K562 (cell line): ENCODE data around the gene PRAC2.

ENCODE experiments used
- DACH1 ChIP-seq: fragments of 450-650 bp; IDR thresholded peaks from 2 replicates; pipeline ENCODE4 v1.6.1; 2018; ENCODE audit not compliant: partially characterized antibody
- DPF2 ChIP-seq: fragments of 450-650 bp; IDR thresholded peaks from 2 replicates; pipeline ENCODE4 v1.6.1; 2016
- ELK1 ChIP-seq: sonication (generic); formaldehyde crosslinking; IDR thresholded peaks from 2 replicates; pipeline ENCODE4 v1.8.1; 2022; ENCODE audit warnings: missing genetic modification reagents
- PML ChIP-seq: IDR thresholded peaks from 2 replicates; pipeline ENCODE4 v1.6.1; 2012; ENCODE audit warnings: low read length, inconsistent platforms
- SMAD3 ChIP-seq: fragments of 450-650 bp; formaldehyde crosslinking; conservative IDR thresholded peaks from 2 replicates; pipeline ENCODE4 v1.4.0; 2020; ENCODE audit warnings: mild to moderate bottlenecking
- USF2 ChIP-seq: sonication (generic); formaldehyde crosslinking; IDR thresholded peaks from 2 replicates; pipeline ENCODE4 v1.5.0; 2020; ENCODE audit warnings: missing genetic modification reagents
- ZBTB5 ChIP-seq: fragments of 450-650 bp; IDR thresholded peaks from 2 replicates; pipeline ENCODE4 v1.6.1; 2017; ENCODE audit warnings: antibody characterized with exemption
- ZC3H11A ChIP-seq: IDR thresholded peaks from 2 replicates; pipeline ENCODE4 v1.6.1; 2012; ENCODE audit warnings: low read depth, low read length, improper control_type of control experiment
- ZFP91 ChIP-seq: sonication (generic); formaldehyde crosslinking; IDR thresholded peaks from 2 replicates; pipeline ENCODE4 v1.8.0; 2022; ENCODE audit warnings: mild to moderate bottlenecking, missing genetic modification reagents
- ZKSCAN3 ChIP-seq: fragments of 250-450 bp; sonication (Bioruptor Pico); IDR thresholded peaks from 2 replicates; pipeline ENCODE4 v1.4.0; 2020
- TF ChIP-seq, protein P1 (sequence below), 3 experiments: IDR thresholded peaks in 2 of 3; conservative IDR thresholded peaks in 1 of 3; 2 replicates each; pipeline ENCODE4 v1.5.1; 2011 to 2012; ENCODE audit warnings: low read length in 3 of 3, mild to moderate bottlenecking in 3 of 3, control low read depth in 2 of 3, improper control_type of control experiment in 1 of 3, inconsistent platforms in 1 of 3, low read depth in 1 of 3, mixed read lengths in 1 of 3, moderate library complexity in 1 of 3; ENCODE audit not compliant: insufficient read depth in 2 of 3
- TF ChIP-seq, protein P2 (sequence below): fragments of 450-650 bp; formaldehyde crosslinking; IDR thresholded peaks from 2 replicates; pipeline ENCODE4 v1.4.0; 2022; ENCODE audit warnings: mild to moderate bottlenecking, moderate library complexity

- TF ChIP-seq ZC3H11A (no peak), ZBTB5 (no peak), SMAD3 (CRISPR knock-in tag) (no peak), ZFP91 (no peak), DPF2 (no peak), ELK1 (CRISPR knock-in tag) (no peak), USF2 (no peak), ZKSCAN3 (CRISPR knock-in tag) (no peak), PML (no peak), DACH1 (no peak)
- TF ChIP-seq, protein P1, sequence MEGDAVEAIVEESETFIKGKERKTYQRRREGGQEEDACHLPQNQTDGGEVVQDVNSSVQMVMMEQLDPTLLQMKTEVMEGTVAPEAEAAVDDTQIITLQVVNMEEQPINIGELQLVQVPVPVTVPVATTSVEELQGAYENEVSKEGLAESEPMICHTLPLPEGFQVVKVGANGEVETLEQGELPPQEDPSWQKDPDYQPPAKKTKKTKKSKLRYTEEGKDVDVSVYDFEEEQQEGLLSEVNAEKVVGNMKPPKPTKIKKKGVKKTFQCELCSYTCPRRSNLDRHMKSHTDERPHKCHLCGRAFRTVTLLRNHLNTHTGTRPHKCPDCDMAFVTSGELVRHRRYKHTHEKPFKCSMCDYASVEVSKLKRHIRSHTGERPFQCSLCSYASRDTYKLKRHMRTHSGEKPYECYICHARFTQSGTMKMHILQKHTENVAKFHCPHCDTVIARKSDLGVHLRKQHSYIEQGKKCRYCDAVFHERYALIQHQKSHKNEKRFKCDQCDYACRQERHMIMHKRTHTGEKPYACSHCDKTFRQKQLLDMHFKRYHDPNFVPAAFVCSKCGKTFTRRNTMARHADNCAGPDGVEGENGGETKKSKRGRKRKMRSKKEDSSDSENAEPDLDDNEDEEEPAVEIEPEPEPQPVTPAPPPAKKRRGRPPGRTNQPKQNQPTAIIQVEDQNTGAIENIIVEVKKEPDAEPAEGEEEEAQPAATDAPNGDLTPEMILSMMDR (IDR thresholded peaks at IDR 0.05 in 2 of 3, conservative IDR thresholded peaks at IDR 0.05 in 1 of 3; ENCODE audit: insufficient read depth in 2 of 3, low read depth in 1 of 3, low read length in 3 of 3), result no peak
- TF ChIP-seq, protein P2, sequence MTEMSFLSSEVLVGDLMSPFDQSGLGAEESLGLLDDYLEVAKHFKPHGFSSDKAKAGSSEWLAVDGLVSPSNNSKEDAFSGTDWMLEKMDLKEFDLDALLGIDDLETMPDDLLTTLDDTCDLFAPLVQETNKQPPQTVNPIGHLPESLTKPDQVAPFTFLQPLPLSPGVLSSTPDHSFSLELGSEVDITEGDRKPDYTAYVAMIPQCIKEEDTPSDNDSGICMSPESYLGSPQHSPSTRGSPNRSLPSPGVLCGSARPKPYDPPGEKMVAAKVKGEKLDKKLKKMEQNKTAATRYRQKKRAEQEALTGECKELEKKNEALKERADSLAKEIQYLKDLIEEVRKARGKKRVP (CRISPR knock-in tag), result no peak
Measured at GRCh38 chr17:48731355-48731754, 8.4 kb downstream of the PRAC2 start.
